COLO668 (cell line): ENCODE results near the gene ITIH4.

Experiments used
- DNase-seq: peaks from one replicate; lab custom pipeline; 2025; ENCODE audit not compliant: unreplicated experiment; lab: John Stamatoyannopoulos, UW

Gene ITIH4

DNA sequence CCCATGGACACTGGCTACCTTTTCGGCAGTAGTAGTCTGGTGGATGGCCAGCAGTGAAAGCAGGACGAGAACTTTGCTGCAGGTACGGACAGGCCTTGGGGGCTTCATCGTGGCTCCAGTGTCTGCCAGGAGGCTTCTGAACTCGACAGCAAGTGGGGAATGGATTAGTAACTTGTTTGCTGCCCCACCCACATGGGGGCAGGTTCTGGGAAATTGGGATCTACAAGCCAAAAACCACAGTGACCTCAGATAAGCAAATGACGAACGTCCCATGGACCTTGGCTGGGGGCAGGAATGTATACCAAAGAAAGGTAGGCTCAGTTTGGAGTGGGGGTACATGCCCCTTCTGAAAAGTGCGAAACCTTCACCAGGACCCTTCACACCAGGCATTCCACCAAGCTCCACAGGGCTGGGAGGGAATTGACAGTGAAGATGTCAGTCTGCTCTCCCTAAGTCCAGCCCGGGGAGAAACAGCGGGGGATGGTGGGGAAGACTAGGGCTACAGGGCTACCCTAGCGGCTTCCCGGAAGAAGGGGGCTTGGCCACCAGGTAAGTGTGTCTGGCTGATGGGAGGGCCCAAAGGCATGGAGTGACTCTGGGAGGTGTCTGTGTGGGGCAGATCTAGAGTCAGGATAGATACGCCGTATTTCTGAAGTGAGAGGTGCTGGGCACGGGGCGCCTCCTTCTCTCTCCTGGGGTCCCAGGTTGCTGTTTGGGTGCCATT, at the start of gene ITIH4:
Gene ITIH4 (minus strand): TSS at position 138 of the 724 bp plus-strand sequence. CDS start 30 bp downstream, at position 108.
- peak; percentile 3 for DNase-seq

DNA sequence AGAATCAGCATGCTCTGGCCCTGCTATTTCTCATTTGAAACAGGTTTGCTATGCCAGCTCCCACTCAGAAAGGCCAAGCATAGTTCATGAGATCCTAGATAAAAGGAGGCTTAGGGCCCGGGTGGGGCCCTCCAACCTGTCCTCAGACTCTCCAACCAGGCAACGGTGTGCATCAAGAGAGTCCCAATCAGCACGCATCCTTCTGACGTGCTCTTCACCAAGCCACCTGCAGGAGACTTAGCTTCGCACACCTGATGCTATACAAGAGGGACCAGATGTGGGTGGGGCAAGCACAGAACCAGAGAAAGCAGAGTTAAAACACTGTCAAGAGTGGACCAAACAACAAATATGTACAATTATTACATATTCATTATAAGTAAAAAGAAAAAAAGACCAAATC, 49.6 kb upstream of the ITIH4 start:
- DNase-seq, result no peak

DNA sequence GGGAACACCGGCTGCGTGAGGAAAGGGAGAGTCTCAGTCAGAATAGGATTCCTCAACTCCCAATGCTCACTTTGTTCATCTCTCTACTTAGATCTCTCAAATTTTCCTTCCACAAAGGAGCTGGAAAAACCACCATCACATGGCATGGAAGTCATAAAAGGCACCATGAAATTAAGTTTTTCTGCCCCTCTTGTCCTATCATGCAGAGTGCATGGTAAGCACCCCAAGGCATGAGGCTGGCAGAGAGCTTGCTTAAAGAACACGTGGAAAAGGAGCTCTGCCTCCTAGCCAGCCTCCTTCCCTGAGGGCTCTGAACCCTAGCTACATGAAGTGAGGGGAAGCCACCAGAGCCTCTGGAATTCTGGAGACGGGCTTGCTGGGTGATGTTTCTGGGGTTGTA, 49.1 kb upstream of the ITIH4 start:
- no peak for DNase-seq

DNA sequence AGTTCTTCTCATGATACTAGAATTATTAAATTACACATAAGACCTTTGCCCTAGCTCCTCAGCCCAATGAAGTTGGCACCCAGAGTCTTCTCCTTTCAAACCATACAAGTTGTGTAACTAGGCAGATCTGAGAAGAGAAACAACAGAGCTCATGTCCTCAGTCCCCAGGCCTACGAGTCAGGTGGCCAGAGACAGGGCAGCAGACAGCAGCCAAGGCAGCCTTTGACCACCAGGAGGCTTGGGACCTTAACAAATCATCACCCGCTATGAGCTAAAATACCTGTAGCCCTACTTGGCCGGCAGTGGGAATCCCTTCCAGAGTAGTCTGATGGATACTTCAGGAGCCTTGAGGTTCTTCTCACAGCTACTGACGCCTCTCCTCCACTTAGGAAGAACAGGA, 48.6 kb upstream of the ITIH4 start:
- no peak for DNase-seq

DNA sequence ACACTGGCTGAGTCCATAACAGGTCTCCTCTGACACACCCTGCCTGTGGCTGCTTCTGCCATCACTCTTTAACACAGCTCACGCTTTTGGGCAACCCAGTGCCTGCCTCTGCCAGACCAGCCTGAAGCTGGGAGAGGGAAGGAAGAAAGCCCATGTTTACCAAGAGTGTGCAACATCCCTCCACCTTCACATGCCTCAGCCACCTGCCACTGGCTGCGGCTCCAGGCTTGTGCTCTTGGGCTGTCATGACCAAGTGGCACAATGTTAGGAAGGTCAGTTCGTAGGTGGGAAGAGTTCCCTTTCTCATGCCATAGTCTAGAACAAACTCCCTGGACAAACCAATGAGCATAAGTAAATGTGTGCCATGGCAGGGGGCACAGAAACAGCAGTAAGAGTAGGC, 46.6 kb upstream of the ITIH4 start:
- DNase-seq, result no peak

DNA sequence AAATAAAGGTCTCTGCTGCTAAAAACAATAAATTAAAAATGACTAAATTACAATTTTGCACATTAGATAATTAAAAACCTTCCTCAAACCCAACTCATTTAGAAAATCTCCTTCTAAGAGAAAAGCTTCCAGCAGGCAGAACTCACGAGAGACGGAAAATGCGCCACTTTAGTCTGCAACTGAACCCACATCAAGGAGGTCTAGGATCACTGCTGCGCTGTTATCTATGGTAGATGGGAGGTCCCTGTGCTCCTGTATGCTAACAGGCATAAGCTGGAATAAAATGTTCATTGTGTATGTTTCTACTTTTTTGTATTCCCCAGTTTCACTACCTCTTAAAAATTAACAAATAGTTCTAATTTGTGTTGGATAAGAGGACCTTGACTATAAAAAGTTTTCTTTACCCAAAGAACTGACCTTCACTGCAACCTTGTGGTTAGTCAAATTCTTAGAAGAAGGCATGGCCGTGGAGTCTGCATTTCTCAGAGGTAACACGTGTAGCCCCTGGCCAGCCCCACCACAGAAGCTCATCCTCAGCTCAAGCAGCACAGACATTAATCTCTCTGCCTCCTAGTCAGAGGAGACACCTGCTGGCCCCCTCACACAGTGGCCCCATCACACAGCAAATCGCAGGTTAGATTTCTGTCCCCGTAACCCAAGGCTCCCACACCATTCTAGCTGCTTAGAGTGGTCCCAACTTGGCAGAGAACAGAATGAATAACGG, 44.6 kb upstream of the ITIH4 start:
- no peak for DNase-seq

DNA sequence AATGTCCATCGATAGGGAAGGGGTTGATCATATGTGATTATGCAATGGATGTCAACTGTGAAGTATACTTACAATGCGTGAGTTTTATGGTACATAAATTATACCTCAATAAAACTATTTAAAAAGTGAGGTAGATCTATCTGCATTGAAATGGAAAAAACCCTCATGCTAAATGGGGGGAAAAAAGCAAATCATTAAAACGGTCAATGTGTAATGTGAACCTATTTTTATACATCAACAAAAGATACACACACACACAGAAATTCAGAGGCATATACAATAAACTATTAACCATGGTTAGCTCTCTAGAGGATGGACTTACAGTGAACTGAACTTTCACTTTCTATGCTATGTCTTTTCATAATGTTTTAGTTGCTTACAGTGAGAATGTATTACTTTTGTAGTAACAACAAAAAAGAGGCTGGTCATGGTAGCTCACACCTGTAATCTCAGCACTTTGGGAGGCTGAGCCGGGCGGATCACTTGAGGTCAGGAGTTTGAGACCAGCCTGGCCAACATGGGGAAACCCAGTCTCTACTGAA, 43.8 kb upstream of the ITIH4 start:
- DNase-seq, result no peak

DNA sequence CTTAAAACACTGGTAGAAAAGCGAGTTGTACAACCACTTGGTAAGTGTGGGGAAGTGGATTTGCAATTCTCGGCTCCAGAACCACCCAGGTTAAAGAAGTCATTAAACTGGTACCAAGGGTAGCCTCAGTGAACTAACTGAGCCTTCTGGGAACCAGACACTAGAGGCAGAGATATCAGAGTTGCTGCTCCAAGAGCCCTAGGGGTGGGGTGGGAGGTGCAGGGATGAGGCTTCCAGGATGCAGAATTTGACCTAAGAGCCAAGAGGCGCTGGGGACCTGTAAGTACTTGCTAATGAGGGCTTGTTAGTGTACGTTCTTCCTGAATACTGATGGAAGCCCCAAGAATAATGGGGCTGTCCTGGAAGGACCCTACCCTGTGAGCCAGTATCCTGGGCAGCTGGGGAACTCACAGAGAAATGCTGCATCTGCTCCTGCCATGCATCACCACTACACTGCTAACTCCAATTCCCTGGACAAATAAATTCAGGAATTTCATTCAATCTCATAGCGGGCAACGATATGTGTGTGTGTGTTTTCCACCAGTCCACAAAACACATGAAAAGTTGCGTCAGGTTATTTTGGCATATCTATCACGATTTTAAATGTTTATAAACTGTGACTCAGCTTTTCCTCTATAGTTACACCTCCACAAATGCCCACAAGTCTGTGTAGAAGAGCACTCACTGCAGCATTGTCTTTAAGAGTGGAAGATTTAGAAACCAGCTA, 43.1 kb upstream of the ITIH4 start:
- DNase-seq, result no peak

DNA sequence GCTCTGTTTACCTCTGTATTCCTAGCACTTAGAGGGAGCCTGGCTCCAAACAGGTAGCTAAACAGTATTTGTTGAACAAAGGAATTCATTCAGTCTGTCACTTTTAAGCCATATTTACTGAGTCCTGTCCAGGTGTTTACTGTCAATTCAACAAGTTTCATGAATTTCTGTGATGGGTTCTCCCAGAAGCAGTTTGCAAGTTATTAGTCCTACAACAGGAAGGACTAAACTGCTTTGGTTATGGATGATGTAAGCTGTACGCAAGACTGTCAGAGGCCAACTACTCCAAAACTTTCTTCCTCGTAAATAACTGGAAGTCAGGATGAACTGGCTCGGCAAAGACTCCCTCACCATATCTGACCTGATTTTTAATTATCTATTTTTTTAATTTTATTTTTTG, 41.8 kb upstream of the ITIH4 start:
- DNase-seq, result no peak

DNA sequence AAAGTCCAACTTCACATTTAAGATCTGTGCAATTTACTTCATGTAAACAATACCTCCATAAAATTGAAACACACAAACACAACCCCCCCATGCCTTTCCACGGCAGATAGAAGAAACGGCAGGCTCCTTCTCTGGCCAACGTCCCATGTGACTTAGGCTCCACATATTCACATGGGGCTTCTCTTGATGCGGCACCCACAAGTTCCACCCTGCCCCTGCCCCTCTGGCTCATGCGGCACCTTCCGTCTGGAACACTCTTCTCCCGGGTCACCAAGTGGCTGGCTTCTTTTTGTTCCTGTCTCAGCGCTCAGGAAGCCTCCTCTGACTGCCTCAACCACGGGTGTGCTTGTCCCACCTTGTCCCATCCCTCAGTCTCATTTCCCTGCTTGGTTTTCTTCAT, 41.3 kb upstream of the ITIH4 start:
- no peak for DNase-seq

DNA sequence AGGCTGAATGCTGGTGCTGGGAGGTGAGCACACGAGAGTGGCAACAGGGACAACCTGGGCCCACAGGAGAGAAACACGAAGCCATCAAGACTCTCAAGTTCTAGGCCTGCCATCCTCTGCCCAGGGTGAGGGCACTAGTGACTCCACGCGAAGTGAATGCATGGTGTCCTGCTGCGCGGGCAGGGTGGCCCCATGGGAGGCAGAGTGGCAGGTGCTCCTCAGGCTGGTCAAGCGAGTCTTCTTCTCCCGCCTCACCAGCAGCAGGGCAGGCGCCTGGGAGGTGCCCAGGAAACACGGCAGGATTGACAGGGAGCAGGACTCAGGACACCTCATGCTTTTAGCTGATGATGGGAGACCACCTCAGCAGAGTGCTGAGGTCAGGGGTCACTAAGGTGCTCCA, 40.0 kb upstream of the ITIH4 start:
- DNase-seq, result no peak

DNA sequence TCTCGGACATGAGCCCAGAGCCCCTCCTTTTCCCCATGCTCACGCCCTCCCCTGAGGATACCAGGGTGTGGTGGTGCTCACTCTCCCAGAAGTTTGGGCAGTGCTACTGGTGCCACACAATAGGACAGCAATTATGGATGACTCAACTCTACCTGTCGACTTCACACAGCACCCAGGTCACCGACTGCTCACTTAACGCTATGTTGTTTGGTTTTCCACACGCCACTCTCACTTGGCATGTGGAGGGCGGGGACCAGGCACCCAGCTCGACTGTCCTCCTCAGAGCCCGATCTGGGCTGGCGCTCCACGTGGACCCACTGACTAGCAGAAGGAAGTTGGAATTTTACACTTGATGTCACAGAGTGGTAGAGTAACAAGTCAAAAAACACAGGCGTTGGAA, 36.0 kb upstream of the ITIH4 start:
- no peak for DNase-seq

DNA sequence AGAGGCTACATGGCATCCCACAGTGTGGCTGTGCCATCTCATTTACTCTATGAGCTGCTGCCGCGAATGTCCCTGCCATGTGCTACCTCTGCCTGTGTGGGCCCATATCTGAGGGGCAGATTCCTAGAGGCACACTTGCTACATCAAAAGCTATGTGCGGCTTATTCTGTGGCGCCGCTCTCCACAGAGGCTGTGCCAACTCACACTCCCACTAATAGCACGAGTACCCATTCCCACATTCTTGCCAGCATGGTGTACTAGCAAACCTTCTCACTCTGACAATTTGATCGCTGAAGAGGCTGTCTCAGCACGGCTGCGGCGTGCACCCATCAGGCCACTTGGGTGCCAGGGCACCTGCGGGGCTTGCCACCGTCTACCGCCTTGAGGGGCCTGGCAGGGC, 35.5 kb upstream of the ITIH4 start:
- no peak for DNase-seq

DNA sequence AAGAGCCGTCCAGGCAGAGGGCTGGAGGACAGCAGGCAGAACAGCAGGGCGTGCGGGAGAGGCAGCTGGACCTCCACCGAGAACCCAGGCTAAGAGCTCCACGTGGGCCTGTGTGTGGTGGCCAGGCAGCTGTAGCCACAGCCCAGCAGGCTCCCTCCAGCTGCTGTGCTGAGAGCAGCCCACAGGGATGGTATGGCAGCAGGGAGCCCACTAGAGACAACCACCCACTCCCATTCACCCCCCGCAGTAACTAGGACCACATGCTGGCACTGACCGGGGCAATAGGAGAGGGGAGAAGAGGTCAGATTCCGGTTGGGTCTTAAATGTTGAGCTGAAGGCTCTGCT, 29.9 kb upstream of the ITIH4 start:
- no peak for DNase-seq

DNA sequence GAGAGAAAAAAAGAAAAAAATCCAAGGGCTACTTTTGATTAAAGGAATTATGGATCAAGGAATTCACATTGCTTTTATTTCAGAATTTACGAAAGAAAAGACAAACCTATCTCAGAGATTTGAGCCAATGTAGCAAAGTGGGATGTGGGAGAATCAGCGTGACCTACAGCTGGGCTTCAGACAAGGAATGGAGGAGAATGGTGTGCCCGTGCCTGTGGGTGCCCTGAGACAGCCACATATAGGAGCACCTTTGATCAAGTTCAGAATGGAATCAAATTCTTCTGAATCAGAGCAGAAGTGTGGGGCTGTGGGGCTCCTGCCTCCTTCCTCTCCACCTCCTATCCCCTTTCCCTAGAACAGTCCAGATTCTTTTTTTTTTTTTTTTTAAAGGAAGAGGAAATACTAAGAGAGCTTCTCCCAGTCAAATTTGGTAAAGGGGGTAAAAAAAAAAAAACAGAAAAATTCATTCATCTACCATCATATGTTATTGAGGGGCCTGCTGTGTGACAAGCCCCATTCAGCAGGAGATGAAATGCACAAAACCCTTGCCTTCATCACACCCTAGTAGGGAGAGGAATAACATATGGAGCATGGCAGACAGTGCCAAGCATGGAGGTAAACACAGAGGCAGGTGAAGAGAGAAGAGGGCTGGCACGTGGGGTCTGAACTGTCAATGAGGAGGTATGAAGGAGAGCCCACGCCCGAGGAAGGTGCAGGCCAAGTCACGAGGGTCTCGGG, 29.4 kb upstream of the ITIH4 start:
- no peak for DNase-seq

DNA sequence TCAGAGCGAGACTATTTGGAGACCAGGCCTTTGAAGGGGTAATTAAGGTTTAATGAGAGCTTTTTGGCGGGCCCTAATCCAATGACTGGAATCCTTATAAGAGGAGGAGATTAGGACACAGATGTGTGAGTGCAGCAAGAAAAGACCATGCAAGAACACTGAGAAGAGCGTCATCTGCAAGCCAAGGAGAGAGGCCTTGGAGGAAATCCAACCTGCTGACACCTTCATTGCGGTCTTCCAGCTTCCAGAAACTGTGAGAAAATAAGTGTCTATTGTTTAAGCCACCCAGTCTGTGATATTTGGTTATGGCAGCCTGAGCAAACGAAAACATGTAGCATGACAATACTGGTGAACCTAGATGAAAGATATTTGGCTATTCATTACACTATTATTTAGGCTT, 27.4 kb upstream of the ITIH4 start:
- no peak for DNase-seq

DNA sequence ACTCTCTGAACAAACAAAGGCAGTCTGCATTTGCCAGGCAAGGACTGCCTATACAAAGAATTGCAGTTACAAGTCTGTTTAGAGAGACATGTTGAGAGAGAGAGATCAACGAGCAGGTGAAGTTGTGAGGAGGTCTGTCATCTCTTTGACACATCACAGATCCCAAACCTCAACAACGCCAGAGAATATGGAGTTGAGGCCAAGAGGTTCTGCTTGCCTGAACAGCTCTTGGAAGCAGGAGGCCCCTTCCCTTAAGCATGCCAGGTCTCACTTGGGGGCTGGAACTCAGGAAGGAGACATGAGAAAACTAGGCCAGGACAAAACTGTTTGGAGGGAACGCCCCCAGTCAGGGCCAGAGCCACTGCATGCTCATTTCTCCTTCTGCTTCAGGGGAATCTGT, 26.7 kb upstream of the ITIH4 start:
- DNase-seq, result no peak

DNA sequence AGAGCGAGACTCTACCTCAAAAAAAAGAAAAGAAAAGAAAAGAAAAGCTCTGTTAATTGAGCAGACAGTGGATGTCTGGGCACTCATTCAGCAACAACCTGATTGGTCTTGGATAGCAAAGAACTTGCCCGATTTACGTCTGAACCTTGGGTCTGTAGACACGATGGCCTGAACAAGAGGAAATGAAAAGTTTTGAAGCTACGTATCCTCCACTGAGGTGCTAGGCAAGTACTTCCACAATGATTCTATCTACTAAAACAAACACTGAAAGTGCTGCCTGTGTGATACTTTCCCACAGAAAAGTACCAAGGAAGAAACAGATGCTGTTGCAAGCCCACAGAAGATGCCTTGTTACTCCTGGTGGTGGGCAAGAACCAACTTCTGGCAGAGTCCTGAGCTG, 26.2 kb upstream of the ITIH4 start:
- DNase-seq, result no peak

DNA sequence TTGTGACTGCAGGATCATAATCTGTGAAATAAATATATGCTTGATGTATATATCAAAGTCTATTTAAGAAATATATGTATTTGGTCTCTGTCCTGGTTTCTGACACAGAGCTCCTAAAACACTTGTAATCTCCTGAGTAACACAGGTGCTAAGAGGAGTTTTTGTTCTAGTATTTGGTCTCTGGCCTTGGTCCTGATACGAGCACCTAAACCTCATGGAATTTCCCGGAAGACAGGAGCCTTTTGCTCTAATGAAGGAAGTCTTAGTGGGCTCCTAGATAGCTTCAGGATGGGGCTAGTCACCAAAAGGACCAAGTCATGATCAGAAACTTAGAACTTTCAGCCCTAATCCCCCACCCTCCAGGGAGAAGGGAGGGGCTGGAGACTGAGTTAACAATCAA, 23.5 kb upstream of the ITIH4 start:
- DNase-seq, result no peak

DNA sequence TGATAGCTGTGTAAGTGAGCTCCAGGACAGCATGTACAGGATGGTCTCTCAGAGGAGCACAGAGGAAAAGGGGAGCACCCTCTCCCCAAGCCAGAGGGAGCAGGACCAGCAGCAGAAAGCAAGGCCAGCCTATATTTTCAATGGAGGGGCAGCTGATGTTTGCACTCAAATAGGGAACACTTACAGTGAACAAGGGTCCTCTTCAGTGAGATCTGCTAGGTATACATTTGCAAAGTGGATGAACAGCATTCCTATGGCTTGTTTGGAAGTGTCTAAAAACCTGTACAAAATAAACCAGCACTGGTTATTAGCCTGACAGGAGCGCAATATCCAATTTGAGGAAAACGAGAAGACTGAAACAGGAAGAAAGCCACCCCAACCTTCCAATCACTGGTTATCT, 21.9 kb upstream of the ITIH4 start:
- DNase-seq, result no peak

DNA sequence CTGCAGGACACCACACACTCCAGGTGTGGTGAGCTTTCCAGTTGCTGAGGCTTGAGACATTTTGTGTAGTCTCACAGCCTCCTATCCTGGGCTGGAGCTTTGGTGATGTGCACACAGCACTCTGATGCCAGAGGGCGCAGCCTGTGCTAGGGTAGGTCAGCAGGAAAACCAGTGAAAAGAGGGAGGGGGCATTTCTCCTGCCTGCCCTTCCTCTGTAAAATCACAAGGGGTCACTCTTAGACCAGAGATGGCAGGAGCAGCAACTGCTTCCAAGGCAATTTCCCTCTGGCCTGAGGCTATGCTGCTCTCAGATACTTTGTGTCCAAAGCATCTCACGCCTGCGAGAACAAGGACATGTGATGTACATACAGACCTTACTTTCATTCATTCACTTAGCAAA, 20.9 kb upstream of the ITIH4 start:
- peak; percentile 24 for DNase-seq
